HEK293T (cell line): ENCODE results near the gene AP1AR.

Experiments used
- CTCF ChIA-PET: fragments of 350-600 bp; formaldehyde crosslinking; extraction: SDS; loops from one replicate; lab custom pipeline; 2021; ENCODE audit warnings: antibody characterized with exemption, inconsistent platforms; lab: Yijun Ruan, JAX
- POLR2A ChIA-PET: fragments of 350-600 bp; formaldehyde crosslinking; extraction: SDS; loops from one replicate; lab custom pipeline; 2020; ENCODE audit warnings: antibody characterized with exemption, inconsistent platforms; lab: Yijun Ruan, JAX
- DNase-seq: peaks from one replicate; pipeline ENCODE4 v3.0.0; 2012; ENCODE audit warnings: mixed read lengths; ENCODE audit errors: extremely low spot score
- ARNT ChIP-seq: fragments of 450-650 bp; IDR thresholded peaks from 2 replicates; pipeline ENCODE4 v1.6.1; 2017; ENCODE audit warnings: mild to moderate bottlenecking
- BHLHE40 ChIP-seq: fragments of 450-650 bp; IDR thresholded peaks from 2 replicates; pipeline ENCODE4 v1.6.1; 2016; ENCODE audit warnings: mild to moderate bottlenecking, moderate library complexity, borderline replicate concordance
- CTBP1 ChIP-seq: fragments of 450-650 bp; IDR thresholded peaks from 2 replicates; pipeline ENCODE4 v1.6.1; 2016; ENCODE audit warnings: borderline replicate concordance
- ELF4 ChIP-seq: fragments of 450-650 bp; IDR thresholded peaks from 2 replicates; pipeline ENCODE4 v1.6.1; 2017; ENCODE audit warnings: antibody characterized with exemption
- FOXA1 ChIP-seq: fragments of 450-650 bp; IDR thresholded peaks from 2 replicates; pipeline ENCODE4 v1.6.1; 2016; ENCODE audit warnings: mild to moderate bottlenecking
- FOXK2 ChIP-seq: fragments of 450-650 bp; IDR thresholded peaks from 2 replicates; pipeline ENCODE4 v1.6.1; 2016; ENCODE audit warnings: mild to moderate bottlenecking
- FOXM1 ChIP-seq: fragments of 450-650 bp; IDR thresholded peaks from 2 replicates; pipeline ENCODE4 v1.6.1; 2017; ENCODE audit warnings: mild to moderate bottlenecking, borderline replicate concordance
- HDGF ChIP-seq: fragments of 450-650 bp; IDR thresholded peaks from 2 replicates; pipeline ENCODE4 v1.6.1; 2017; ENCODE audit warnings: antibody characterized with exemption, borderline replicate concordance
- L3MBTL2 ChIP-seq: fragments of 450-650 bp; conservative IDR thresholded peaks from 2 replicates; pipeline ENCODE4 v1.6.1; 2016; ENCODE audit warnings: mild to moderate bottlenecking
- LEF1 ChIP-seq: fragments of 450-650 bp; IDR thresholded peaks from 2 replicates; pipeline ENCODE4 v1.6.1; 2017; ENCODE audit warnings: mild to moderate bottlenecking, borderline replicate concordance
- NFRKB ChIP-seq: fragments of 450-650 bp; IDR thresholded peaks from 2 replicates; pipeline ENCODE4 v1.6.1; 2016; ENCODE audit warnings: mild to moderate bottlenecking, moderate library complexity
- SP1 ChIP-seq: fragments of 450-650 bp; IDR thresholded peaks from 2 replicates; pipeline ENCODE4 v1.6.1; 2017
- SUZ12 ChIP-seq: fragments of 450-650 bp; IDR thresholded peaks from 2 replicates; pipeline ENCODE4 v1.6.1; 2016; ENCODE audit warnings: mild to moderate bottlenecking
- TARDBP ChIP-seq: fragments of 450-650 bp; IDR thresholded peaks from 2 replicates; pipeline ENCODE4 v1.6.1; 2016
- ZNF384 ChIP-seq: fragments of 450-650 bp; IDR thresholded peaks from 2 replicates; pipeline ENCODE4 v1.6.1; 2016
- TF ChIP-seq, protein P1 (sequence below): fragments of 450-650 bp; IDR thresholded peaks from 2 replicates; pipeline ENCODE4 v1.6.1; 2016

AP1AR gene

GRCh38 chr4:112189754-112190153 lies 41.8 kb upstream of the AP1AR start:
- ChIA-PET CTCF (interaction anchor here (1.2 kb wide), 1 partner anchor 97 kb away, joined by 3 read pairs; no protein-coding TSS in a partner anchor), POLR2A (no interaction called here)
- TF ChIP-seq FOXM1 (no peak), ZNF384 (peak; percentile 75; the same call in 1 of the 2 replicates), FOXA1 (no peak), BHLHE40 (no peak), NFRKB (no peak)
- no peak for DNase-seq

- CTCF ChIA-PET = no interaction called here
- POLR2A ChIA-PET = no interaction called here
- TF ChIP-seq FOXK2 (no peak), CTBP1 (no peak), ARNT (no peak), L3MBTL2 (no peak), BHLHE40 (no peak), ZNF384 (no peak)
- DNase-seq = no peak
These were observed 40.9 kb upstream of the AP1AR start for GRCh38 chr4:112190684-112191083.

- POLR2A ChIA-PET = no interaction called here
- CTCF ChIA-PET = no interaction called here
These were observed 35.1 kb upstream of the AP1AR start for GRCh38 chr4:112196461-112196860.

DNA sequence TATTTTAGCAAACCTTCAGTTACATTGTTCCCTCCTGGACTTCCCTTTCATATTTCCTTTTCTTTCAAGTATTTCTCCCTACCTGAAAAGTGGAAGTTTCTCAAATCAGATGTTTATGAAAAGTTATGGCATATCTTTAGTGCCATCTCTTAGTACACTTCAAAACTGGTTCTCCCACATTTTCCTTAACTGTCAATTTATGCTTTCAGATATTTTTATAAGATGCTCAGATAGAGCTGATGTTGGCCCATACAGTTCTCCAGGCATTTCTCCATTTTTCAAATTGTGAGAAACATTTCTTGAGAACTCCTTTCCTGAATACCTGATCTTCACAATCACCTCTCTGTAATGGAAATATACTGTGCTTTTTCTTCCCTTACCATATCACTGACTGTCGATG lies 32.5 kb upstream of the AP1AR start:
- TF ChIP-seq ZNF384 (no peak), NFRKB (no peak), CTBP1 (no peak), HDGF (no peak), L3MBTL2 (no peak), LEF1 (no peak), SUZ12 (no peak), BHLHE40 (no peak), FOXM1 (no peak), ARNT (no peak), ELF4 (no peak), TARDBP (no peak), SP1 (no peak), FOXA1 (no peak), FOXK2 (no peak)
- TF ChIP-seq, protein P1, sequence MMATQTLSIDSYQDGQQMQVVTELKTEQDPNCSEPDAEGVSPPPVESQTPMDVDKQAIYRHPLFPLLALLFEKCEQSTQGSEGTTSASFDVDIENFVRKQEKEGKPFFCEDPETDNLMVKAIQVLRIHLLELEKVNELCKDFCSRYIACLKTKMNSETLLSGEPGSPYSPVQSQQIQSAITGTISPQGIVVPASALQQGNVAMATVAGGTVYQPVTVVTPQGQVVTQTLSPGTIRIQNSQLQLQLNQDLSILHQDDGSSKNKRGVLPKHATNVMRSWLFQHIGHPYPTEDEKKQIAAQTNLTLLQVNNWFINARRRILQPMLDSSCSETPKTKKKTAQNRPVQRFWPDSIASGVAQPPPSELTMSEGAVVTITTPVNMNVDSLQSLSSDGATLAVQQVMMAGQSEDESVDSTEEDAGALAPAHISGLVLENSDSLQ = no peak
- DNase-seq = no peak
- ChIA-PET POLR2A (no interaction called here), CTCF (no interaction called here)

More at GRCh38 chr4:112196461-112196860, 35.1 kb upstream of the AP1AR start:
- TF ChIP-seq L3MBTL2 = no peak
- TF ChIP-seq, protein P1 = no peak
- no peak for TF ChIP-seq FOXM1
- TF ChIP-seq ZNF384 = no peak
- no peak for TF ChIP-seq SUZ12
- no peak for TF ChIP-seq LEF1
- no peak for TF ChIP-seq TARDBP
- no peak for TF ChIP-seq ELF4
- no peak for TF ChIP-seq HDGF
- TF ChIP-seq FOXA1 = no peak
- no peak for TF ChIP-seq SP1
- no peak for TF ChIP-seq ARNT
- no peak for TF ChIP-seq CTBP1
- no peak for TF ChIP-seq NFRKB
- TF ChIP-seq BHLHE40 = no peak
- no peak for TF ChIP-seq FOXK2
- DNase-seq = no peak

- TF ChIP-seq LEF1 = no peak
- TF ChIP-seq, protein P1 = no peak
- TF ChIP-seq ARNT = no peak
- no peak for TF ChIP-seq HDGF
- no peak for TF ChIP-seq SP1
- TF ChIP-seq ZNF384 = no peak
- TF ChIP-seq FOXK2 = no peak
- TF ChIP-seq NFRKB = no peak
- no peak for TF ChIP-seq FOXM1
- no peak for TF ChIP-seq BHLHE40
- no peak for TF ChIP-seq CTBP1
- no peak for TF ChIP-seq SUZ12
- TF ChIP-seq ELF4 = no peak
- no peak for TF ChIP-seq TARDBP
- TF ChIP-seq FOXA1 = no peak
- TF ChIP-seq L3MBTL2 = no peak
- ChIA-PET CTCF (no interaction called here), POLR2A (no interaction called here)
- DNase-seq = no peak
These were observed 29.6 kb upstream of the AP1AR start for GRCh38 chr4:112201915-112202505.

DNA sequence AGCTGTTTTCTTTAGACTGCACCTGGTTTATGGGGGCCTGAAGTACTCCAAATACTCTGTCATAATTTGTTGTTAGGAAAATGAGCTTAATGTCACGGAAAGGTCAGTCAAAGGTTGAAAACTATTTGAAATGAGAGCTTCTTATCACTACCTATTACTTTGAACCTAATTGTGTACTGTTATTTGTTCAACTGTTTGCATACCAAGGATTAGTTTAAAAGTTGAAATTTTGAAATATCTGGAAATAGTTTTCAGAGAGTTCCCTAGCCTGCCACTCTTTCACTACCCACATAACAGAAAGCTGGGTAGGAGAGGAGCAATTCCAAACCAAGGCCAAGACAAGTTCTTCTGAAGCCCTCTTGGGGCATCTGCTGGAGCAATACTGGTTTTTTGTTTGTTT lies 28.0 kb upstream of the AP1AR start:
- CTCF ChIA-PET = interaction anchor here (0.6 kb wide), 1 partner anchor 11 kb away, joined by 4 read pairs; no protein-coding TSS in a partner anchor
- POLR2A ChIA-PET = no interaction called here

More for the DNA sequence above, 28.0 kb upstream of the AP1AR start:
- TF ChIP-seq HDGF (no peak), ELF4 (no peak), CTBP1 (no peak), SP1 (no peak), BHLHE40 (no peak), ZNF384 (no peak), FOXA1 (no peak), SUZ12 (no peak), LEF1 (no peak)
- TF ChIP-seq, protein P1 = no peak
- DNase-seq = no peak
